ENCODE results near the gene IFNGR2.

Gene IFNGR2

DNA sequence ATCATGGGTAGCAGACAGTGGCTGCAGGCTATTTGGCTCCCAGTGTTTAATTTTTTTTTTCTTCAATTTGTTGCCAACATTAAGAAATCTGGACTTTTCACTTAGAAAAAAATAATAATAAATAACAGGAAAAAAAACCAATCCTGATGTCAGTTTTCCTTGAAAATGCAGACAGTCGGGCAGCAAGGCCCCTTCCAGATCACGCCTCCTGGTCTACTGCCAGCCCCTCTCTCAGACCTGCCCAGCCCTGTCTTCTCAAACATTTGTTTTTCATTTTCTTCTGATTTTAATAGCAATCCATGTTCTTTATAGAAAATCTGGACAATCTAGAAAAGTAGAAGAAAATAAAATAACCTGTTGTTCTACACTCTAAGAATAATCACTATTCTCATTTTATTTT, 15.5 kb downstream of the IFNGR2 start:
- TF ChIP-seq CTCF (IDR thresholded peaks at IDR 0.05; ENCODE audit: low read depth, low read length), result no peak
- no peak overlapping the region for H3K4me3 ChIP-seq (ENCODE audit: low read depth, low read length)

DNA sequence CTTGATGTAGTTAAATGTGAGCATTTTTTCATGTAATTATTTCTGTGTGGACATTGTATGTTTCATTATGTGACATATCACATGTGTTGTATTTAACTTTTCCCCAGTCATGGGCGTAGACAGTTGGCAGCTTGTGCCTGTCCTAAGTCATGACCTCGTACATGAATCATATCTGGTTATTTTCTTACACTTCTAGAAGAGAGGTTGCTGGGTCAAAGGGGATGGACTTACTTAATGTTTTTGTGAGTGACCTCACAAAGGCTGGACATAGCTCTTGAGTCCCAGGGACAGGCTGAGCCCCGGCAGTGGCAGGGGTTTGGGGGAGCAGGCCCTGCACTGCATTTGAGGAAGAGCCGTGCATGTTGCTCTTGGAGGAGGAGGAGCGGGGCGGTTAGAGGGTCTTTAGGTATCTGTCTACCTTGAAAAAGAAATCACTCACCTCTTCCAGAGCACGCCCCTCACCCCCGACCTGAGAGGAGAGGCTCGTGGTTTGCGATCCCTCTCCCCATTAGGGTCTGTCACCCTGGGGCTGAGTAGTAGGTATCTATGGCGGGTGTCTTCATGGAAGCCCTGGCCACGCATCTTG, 16.4 kb downstream of the IFNGR2 start:
- no peak overlapping the region for H3K4me3 ChIP-seq (ENCODE audit: low read depth, low read length)
- no peak for TF ChIP-seq CTCF (IDR thresholded peaks at IDR 0.05; ENCODE audit: low read depth, low read length)

- TF ChIP-seq CTCF (IDR thresholded peaks at IDR 0.05; ENCODE audit: low read depth, low read length), result no peak
- no peak overlapping the region for H3K4me3 ChIP-seq (ENCODE audit: low read depth, low read length)
Observed at GRCh38 chr21:33421713-33422393, 18.6 kb downstream of the IFNGR2 start.

DNA sequence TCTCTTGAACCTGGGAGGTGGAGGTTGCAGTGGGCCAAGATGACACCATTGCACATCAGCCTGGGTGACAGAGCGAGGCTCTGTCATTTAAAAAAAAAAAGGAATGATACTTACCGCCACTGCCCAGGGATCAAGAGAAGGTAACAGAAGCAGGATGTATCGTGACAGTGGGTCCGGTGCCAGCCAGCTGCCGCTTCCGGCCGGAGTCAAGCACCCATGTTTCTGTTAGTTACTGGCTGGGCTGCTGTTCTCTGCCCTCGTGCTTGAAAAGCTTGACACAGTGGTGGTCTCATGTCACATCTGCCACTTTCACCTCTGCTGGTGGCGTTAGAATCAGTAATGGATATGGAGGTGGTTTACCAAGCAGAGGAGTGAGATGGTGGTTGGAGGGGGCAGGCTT, 21.0 kb downstream of the IFNGR2 start:
- H3K4me3 ChIP-seq (ENCODE audit: low read depth, low read length), result no peak overlapping the region
- no peak for TF ChIP-seq CTCF (IDR thresholded peaks at IDR 0.05; ENCODE audit: low read depth, low read length)

GRCh38 chr21:33425825-33426224, 22.6 kb downstream of the IFNGR2 start:
- no peak overlapping the region for H3K4me3 ChIP-seq (ENCODE audit: low read depth, low read length)
- TF ChIP-seq CTCF (IDR thresholded peaks at IDR 0.05; ENCODE audit: low read depth, low read length), result no peak

- no peak overlapping the region for H3K4me3 ChIP-seq (ENCODE audit: low read depth, low read length)
- no peak for TF ChIP-seq CTCF (IDR thresholded peaks at IDR 0.05; ENCODE audit: low read depth, low read length)
Observed at GRCh38 chr21:33427051-33427450, 23.8 kb downstream of the IFNGR2 start.

- no peak overlapping the region for H3K4me3 ChIP-seq (ENCODE audit: low read depth, low read length)
- TF ChIP-seq CTCF (IDR thresholded peaks at IDR 0.05; ENCODE audit: low read depth, low read length), result no peak
Observed at GRCh38 chr21:33428669-33429068, 25.5 kb downstream of the IFNGR2 start.

All from WI38 (cell line).